GM23248 (cell line): ENCODE data around the gene RHOJ.

Experiments used
- EZH2 ChIP-seq: fragments of 200-600 bp; sonication (generic); IDR thresholded peaks from 2 replicates; pipeline ENCODE4 v1.6.1; 2018; ENCODE audit warnings: antibody characterized with exemption, mild to moderate bottlenecking; ENCODE audit not compliant: insufficient read depth, poor library complexity, severe bottlenecking
- EZH2phosphoT487 ChIP-seq: fragments of 200-600 bp; sonication (generic); IDR thresholded peaks from 2 replicates; pipeline ENCODE4 v1.6.1; 2018; ENCODE audit warnings: antibody characterized with exemption, moderate library complexity, mild to moderate bottlenecking, low read depth; ENCODE audit not compliant: insufficient read depth

DNA sequence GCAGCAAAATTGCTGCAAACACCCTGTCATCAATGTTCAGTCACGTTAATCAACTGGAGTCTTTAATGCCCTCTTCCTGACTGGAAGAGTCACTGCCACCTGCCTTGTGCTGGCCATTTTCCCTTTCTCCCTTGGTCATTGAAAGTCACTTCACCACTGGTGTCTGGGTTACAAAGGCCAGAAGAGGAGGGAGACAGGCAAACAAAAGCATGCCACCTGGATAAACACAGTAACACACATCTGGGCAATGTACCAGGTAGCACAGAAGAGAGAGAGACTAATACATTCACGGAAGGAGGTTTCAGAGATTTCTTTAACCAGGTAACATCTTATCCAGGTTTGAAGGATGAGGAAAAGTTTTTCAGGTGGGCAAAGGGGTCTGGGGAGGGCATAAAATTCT lies 81.8 kb downstream of the RHOJ start:
- no peak for TF ChIP-seq EZH2
- no peak for TF ChIP-seq EZH2phosphoT487
